ENCODE measurements around the gene DYRK3.

DNA sequence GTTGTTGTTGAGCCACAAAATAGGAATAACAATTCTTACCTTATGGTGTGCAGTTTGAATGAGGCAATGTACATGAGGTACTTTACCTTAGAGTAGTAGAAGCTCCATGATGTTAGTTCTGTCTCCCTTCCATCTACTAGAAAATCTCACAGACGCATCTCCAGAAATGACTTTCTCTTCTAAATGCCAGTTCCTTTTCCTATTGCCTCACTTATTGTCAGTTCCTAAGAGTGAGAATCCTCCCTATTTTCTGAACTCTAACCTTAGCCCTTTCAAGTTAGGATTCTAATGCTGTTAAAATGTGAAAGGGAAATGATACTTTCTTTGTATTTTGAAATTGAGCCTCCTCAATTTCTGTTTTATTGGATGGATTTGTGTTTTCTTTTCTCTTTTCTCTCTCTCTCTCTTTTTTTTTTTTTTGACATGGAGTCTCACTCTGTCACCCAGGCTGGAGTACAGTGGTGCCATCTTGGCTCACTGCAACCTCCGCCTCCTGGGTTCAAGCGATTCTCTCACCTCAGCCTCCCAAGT, 30.8 kb downstream of the DYRK3 start:
- TF ChIP-seq, protein P1, sequence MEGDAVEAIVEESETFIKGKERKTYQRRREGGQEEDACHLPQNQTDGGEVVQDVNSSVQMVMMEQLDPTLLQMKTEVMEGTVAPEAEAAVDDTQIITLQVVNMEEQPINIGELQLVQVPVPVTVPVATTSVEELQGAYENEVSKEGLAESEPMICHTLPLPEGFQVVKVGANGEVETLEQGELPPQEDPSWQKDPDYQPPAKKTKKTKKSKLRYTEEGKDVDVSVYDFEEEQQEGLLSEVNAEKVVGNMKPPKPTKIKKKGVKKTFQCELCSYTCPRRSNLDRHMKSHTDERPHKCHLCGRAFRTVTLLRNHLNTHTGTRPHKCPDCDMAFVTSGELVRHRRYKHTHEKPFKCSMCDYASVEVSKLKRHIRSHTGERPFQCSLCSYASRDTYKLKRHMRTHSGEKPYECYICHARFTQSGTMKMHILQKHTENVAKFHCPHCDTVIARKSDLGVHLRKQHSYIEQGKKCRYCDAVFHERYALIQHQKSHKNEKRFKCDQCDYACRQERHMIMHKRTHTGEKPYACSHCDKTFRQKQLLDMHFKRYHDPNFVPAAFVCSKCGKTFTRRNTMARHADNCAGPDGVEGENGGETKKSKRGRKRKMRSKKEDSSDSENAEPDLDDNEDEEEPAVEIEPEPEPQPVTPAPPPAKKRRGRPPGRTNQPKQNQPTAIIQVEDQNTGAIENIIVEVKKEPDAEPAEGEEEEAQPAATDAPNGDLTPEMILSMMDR (CRISPR knock-in tag; IDR thresholded peaks at IDR 0.05), result no peak
- no peak for TF ChIP-seq POLR2AphosphoS5 (IDR thresholded peaks at IDR 0.05; ENCODE audit: low read depth, low read length)
